NCI-H2107 treated with DMSO at 0.1 percent for 48 hours (cell line): ENCODE measurements around the gene GRM8.
A peak's percentile ranks its signal among the peaks of the same experiment; 100 is the strongest.

Experiments used
- DNase-seq: peaks from one replicate; lab custom pipeline; 2025; ENCODE audit not compliant: unreplicated experiment; lab: John Stamatoyannopoulos, UW

Gene GRM8

GRCh38 chr7:126453104-126453503 is 799.6 kb downstream of the GRM8 start:
- no peak for DNase-seq

- peak; percentile 10 for DNase-seq
Measured at GRCh38 chr7:126450269-126450671, 802.5 kb downstream of the GRM8 start.

- no peak for DNase-seq
Measured at GRCh38 chr7:126449611-126450268, 803.0 kb downstream of the GRM8 start.

DNA sequence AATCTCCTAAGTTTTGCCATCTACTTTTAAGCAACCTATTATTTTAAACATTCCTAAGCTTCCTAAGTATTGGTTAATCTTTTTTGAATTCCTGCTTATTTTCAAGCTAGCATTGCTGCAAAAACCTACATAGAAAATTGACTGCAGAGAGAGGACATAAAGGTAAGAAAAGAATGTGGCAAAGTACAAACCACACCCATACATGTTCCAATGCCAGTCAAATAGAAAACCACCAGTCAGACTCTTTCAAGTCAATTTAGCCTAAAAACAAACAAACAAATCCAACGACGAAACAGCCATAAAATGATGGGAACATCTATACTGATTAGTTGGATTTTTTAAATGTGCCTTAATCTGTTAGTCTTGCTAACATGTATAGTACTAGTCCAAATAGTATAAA is 804.8 kb downstream of the GRM8 start:
- no peak for DNase-seq

- DNase-seq = no peak
Measured at GRCh38 chr7:126445991-126446390, 806.8 kb downstream of the GRM8 start.

DNA sequence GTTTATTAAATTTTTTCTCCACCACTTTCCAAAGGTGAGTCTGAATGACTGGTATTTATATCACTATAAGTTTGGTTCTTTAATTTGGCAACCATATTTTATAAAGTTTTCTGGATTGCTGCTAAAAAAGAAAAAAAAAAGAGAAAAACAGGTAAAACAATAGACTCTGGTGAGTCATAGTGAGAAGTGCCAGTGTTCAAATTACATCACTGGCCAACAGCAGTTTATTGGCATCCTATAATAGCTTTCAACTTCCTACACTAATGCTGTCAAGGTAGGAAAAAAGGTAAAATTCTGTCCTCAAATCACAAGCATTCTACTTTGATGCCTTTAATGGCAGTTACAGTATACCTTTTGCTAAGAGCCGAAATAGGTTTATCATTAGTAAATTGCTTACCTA is 808.8 kb downstream of the GRM8 start:
- DNase-seq = no peak

GRCh38 chr7:126442908-126443307 is 809.8 kb downstream of the GRM8 start:
- DNase-seq = no peak

- DNase-seq = no peak
Measured at GRCh38 chr7:126441745-126442144, 811.0 kb downstream of the GRM8 start.

DNA sequence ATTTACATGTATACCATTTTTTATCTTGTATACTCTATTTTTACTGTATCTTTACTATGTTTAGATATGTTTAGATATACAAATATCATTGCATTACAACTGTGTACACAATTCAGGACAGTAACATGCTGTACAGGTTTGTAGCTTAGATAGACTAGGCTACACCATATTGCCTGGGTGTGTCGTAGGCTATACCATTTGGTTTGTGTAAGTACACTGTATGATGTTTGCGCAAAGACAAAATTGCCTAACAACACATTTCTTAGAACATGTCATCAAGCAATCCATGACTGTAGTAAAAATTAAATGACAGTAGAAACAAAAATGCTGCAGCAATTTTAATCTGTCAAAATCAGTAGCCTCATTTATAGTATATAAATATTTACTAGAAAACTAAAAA is 812.2 kb downstream of the GRM8 start:
- no peak for DNase-seq

- no peak for DNase-seq
Measured at GRCh38 chr7:126436213-126436868, 816.4 kb downstream of the GRM8 start.

DNA sequence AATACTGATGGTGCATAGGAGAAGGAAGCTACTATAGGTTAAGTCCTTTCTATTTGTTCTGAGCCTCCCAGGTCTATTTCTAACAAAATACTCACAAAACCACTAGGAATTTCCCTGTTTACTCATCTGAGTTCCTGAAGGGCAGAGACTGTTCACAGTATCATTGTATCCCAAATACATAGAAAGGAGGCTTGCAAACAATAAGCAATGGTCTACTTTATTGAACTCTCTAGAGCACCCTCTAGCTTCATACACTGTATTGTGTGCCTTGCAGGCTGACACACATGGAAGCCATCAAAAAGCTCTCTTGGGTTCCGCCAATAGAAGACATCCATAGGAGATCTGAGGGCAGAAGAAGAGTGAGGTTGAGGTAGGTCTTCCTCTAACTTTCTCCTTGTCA is 826.1 kb downstream of the GRM8 start:
- no peak for DNase-seq

DNA sequence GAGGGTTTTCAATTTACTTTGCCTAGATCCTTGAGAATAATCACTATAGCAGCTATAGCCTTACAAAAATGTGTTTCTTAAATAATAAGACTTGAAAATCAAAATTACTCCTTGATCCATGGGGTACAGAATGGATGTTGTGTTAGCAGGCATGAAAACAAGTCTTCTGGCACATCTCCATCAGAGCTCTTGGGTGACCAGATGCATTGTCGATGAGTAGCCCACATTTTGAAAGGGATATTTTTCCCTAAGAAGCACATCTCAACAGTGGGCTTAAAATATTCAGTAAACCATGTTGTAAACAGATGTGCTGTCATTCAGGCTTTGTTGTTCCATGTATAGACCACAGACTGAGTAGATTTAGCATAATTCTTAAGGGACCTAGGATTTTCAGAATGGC is 827.8 kb downstream of the GRM8 start:
- no peak for DNase-seq

DNA sequence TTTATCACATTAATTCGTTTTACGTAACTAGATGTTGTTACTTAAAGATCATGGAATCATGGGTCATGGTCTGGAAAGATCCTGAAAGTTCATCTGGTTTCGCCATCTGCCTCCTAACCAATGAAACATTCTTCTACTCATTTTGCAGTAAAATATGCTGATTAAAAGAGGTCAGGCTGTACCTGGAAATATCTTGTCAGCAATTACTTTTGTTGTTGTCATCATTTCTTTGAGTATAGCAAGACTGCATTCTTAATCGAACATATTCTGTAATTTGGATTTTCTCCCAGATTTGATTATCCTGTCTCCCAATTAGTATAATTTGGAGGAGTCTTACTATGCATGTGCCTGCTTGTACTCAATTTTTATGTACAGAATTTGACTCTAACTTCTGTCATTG is 833.7 kb downstream of the GRM8 start:
- no peak for DNase-seq

DNA sequence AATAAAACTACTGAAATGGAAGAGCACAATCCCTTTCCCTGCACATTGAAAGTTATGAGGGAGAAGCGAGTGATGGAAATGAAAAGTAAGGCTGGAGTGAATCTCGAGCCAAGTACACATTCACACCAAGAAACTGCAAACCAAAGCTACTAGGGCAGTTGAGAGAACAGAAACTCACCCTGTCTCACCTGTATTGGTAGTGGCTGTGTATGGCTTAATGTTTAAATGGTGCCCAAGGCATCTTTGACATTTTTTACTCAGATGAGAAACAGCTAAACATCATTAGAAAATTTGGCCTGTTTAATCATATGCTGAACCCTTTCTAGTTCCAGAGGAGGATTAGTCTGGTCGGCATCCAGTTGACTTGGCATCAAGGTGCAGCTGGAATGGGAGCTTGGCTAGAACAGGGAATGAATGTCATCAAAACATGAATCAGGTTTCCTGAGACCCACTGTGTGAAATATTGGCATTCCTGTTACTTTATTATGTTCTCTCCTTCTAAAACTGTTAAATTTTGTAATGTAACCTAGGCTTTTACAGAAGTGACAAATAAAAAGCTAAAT is 840.8 kb downstream of the GRM8 start:
- DNase-seq = no peak

GRCh38 chr7:126411032-126411820 is 841.5 kb downstream of the GRM8 start:
- DNase-seq = no peak

GRCh38 chr7:126403040-126403439 is 849.7 kb downstream of the GRM8 start:
- no peak for DNase-seq

DNA sequence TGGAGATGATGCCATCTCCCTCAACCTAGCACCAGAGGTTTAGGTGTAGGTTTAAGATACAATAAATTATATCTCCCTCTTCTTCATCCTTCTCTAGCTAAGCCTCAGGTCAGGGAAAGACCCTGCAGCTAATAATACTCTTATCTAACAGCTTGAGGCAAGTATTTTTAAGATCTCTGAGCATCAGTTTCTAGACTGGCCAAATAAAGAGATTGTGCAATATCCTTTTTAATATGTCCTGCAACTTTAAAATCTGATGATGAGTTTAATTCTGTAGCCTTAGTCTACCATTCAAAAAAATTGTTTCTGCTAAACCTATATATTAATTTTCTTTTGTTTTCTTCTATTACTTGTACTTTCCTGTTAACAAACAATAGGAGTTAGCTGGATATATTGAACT is 850.8 kb downstream of the GRM8 start:
- DNase-seq = no peak

DNA sequence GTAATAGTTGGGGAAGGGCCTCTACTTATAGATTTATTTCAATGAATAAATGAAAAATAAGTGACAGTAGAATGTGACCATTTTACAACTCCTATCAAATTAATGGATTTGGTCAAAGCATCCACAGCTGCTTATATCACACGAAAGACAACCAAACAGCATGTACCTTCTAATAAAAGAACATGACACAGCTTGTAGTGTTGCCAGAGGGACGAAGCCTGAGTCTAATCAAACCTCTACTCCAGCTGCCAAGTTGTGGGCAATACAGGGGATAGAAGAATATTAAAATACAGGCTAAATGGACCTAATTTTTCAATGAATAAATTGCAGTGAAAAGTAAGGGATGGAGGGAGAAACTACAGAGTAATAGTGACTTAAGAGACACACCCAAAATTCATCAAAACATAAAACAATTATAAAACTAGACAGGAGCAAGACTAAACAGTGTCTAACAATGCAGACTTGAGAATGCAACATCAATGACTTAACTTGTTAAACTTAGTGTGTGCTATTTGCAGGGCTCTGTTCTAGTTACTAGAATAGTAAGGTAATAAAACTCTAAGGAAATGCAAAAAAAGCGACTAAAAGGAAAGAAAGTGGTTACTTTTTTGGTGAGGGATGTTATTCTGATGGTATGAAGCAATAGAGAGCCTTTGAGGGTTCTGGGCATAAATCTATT is 853.8 kb downstream of the GRM8 start:
- no peak for DNase-seq

- no peak for DNase-seq
Measured at GRCh38 chr7:126398285-126398684, 854.5 kb downstream of the GRM8 start.

DNA sequence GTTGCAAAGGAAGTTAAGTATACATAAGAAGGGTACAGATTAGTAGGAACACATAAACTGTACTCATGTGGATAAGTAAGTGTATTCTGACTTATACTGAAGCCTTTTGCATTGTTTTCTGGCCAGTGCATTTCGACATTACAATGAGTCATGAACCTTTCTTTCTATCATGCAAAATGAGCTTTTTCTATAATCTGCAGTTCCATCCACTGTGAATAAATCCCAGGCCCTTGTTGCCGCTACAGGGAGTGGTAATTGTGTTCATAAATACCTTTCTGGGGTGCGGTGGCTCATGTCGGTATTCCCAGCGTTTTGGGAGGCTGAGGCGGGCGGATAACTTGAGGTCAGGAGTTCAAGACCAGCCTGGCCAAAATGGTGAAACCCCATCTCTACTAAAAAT is 858.3 kb downstream of the GRM8 start:
- no peak for DNase-seq
